Hematopoietic multipotent progenitor cell treated with erythropoietin and hydrocortisone succinate and interleukin-3 and kit ligand, for 8 days (in vitro differentiated cells): Measurements from ENCODE around the gene ARFGEF2.

Source experiments
- DNase-seq: peaks from one replicate; pipeline ENCODE4 v3.0.0-alpha.2; 2015

The ARFGEF2 gene

GRCh38 chr20:48901326-48901725 is 20.2 kb upstream of the ARFGEF2 start:
- no peak for DNase-seq

- no peak for DNase-seq
Observed at GRCh38 chr20:48903705-48904104, 17.8 kb upstream of the ARFGEF2 start.

- peak; percentile 76 for DNase-seq
Observed at GRCh38 chr20:48904566-48905296, 16.8 kb upstream of the ARFGEF2 start.

- no peak for DNase-seq
Observed at GRCh38 chr20:48905297-48905647, 16.2 kb upstream of the ARFGEF2 start.

GRCh38 chr20:48906221-48906877 is 15.2 kb upstream of the ARFGEF2 start:
- no peak for DNase-seq

- no peak for DNase-seq
Observed at GRCh38 chr20:48908656-48909319, 12.7 kb upstream of the ARFGEF2 start.

GRCh38 chr20:48909910-48910309 is 11.6 kb upstream of the ARFGEF2 start:
- no peak for DNase-seq

GRCh38 chr20:48910347-48910781 is 11.1 kb upstream of the ARFGEF2 start:
- DNase-seq = no peak

- DNase-seq = no peak
Observed at GRCh38 chr20:48912065-48912464, 9.4 kb upstream of the ARFGEF2 start.

GRCh38 chr20:48916699-48917098 is 4.8 kb upstream of the ARFGEF2 start:
- DNase-seq = no peak

GRCh38 chr20:48919336-48919881 is 2.1 kb upstream of the ARFGEF2 start:
- DNase-seq = no peak

GRCh38 chr20:48919882-48920526 is 1.5 kb upstream of the ARFGEF2 start:
- peak; percentile 28 for DNase-seq

GRCh38 chr20:48920527-48921167 is 864 bp upstream of the ARFGEF2 start:
- DNase-seq = no peak

GRCh38 chr20:48921883-48922820 is 641 bp downstream of the ARFGEF2 start:
- no peak for DNase-seq

GRCh38 chr20:48923149-48923718 is 1.7 kb downstream of the ARFGEF2 start:
- no peak for DNase-seq

- no peak for DNase-seq
Observed at GRCh38 chr20:48924756-48925109, 3.2 kb downstream of the ARFGEF2 start.

GRCh38 chr20:48926267-48926666 is 4.8 kb downstream of the ARFGEF2 start:
- DNase-seq = no peak

GRCh38 chr20:48926821-48927220 is 5.3 kb downstream of the ARFGEF2 start:
- no peak for DNase-seq

- no peak for DNase-seq
Observed at GRCh38 chr20:48928832-48929725, 7.6 kb downstream of the ARFGEF2 start.

GRCh38 chr20:48930035-48930434 is 8.5 kb downstream of the ARFGEF2 start:
- DNase-seq = peak; percentile 56
